Prostate gland (tissue), 2 donors: ENCODE data around the gene STIL. TPM values are rescaled to one million over a fixed set of nuclear protein-coding genes. Genes with fewer than 3 reads are reported as not detected.

ENCODE experiments used
- DNase-seq: peaks from one replicate; pipeline ENCODE4 v3.0.0-alpha.2; 2019; ENCODE audit warnings: low spot score
- H3K27ac ChIP-seq, 2 donors: fragments of 200-600 bp; sonication (generic); 2 replicates each; pipeline ENCODE4 v1.5.1; 2017 to 2019
- H3K27me3 ChIP-seq: fragments of 200-600 bp; sonication (generic); replicated peaks from 2 replicates; pipeline ENCODE4 v1.5.1; 2019; ENCODE audit not compliant: insufficient read depth
- H3K36me3 ChIP-seq, 2 donors: fragments of 200-600 bp; sonication (generic); 1 replicate in 1 of 2; 2 replicates in 1 of 2; pipeline versions ENCODE4 v1.5.1 to v1.8.1; 2017 to 2019
- H3K4me1 ChIP-seq: fragments of 200-600 bp; sonication (generic); replicated peaks from 2 replicates; pipeline ENCODE4 v1.5.1; 2019
- H3K4me3 ChIP-seq, 2 donors: fragments of 200-600 bp; sonication (generic); 2 replicates each; pipeline ENCODE4 v1.5.1; 2017 to 2019
- H3K9me3 ChIP-seq: fragments of 200-600 bp; sonication (generic); 2 replicates; pipeline ENCODE4 v1.5.1; 2017
- CTCF ChIP-seq, 4 experiments: fragments of 200-600 bp in 2 of 4; fragments of 450-650 bp in 2 of 4; sonication (generic) in 2 of 4; IDR thresholded peaks; 1 replicate in 3 of 4; 2 replicates in 1 of 4; pipeline ENCODE4 v1.5.1; 2016 to 2019; ENCODE audit warnings: antibody characterized with exemption in 4 of 4, mild to moderate bottlenecking in 2 of 4, moderate library complexity in 2 of 4
- POLR2A ChIP-seq: fragments of 450-650 bp; IDR thresholded peaks from one replicate; pipeline ENCODE4 v1.6.1; 2016; ENCODE audit warnings: antibody characterized with exemption, mild to moderate bottlenecking
- POLR2AphosphoS5 ChIP-seq: sonication (generic); formaldehyde crosslinking; IDR thresholded peaks from one replicate; pipeline ENCODE4 v1.6.1; 2017; ENCODE audit warnings: antibody characterized with exemption
- WGBS: methylation state at CpG from one replicate; pipeline ENCODE4 v1.1.5; 2018; 5-methylcytosine and 5-hydroxymethylcytosine counted together
- intact Hi-C: fragments of 100-400 bp; cut with DNase I; formaldehyde crosslinking; loops from one replicate; pipeline ENCODE4 v1.14.2; 2022
- total RNA-seq, 2 donors: library from RNA; depleted of rRNA; stranded (reverse); fragments of >200 nt; gene quantifications; one replicate each; pipeline ENCODE4 v1.1.0, GENCODE V29; 2016

STIL gene
- total RNA-seq, 2 donors from 2014 or later = 1.5 to 5.9 TPM

GRCh38 chr1:47224676-47225399 is 89.1 kb downstream of the STIL start:
- Histone ChIP-seq H3K4me1 (peaks cover 6% of the 10 kb centered on the region), H3K9me3 (no peaks in the 10 kb centered on the region), H3K36me3 (no peaks in the 10 kb centered on the region), H3K4me3 (peak overlapping the region; percentile 3 to 20), H3K27ac (no peak overlapping the region), H3K27me3 (peaks cover 27% of the 10 kb centered on the region)
- 7% methylated on average over 25 of the region's 30 CpGs for WGBS
- TF ChIP-seq POLR2A (no peak), POLR2AphosphoS5 (no peak), CTCF (IDR thresholded peaks at IDR 0.05) (no peak)
- DNase-seq = no peak
- intact Hi-C loops = no loop called here

- Histone ChIP-seq H3K4me1 (peaks cover 6% of the 10 kb centered on the region), H3K36me3 (no peaks in the 10 kb centered on the region), H3K9me3 (no peaks in the 10 kb centered on the region), H3K27ac (no peak overlapping the region), H3K4me3 (no peak overlapping the region), H3K27me3 (peaks cover 21% of the 10 kb centered on the region)
- intact Hi-C loops = no loop called here
- TF ChIP-seq POLR2AphosphoS5 = no peak
- no peak for TF ChIP-seq POLR2A
- TF ChIP-seq CTCF (IDR thresholded peaks at IDR 0.05) = no peak
- no peak for DNase-seq
- WGBS = 30% methylated on average over 9 of the region's 9 CpGs
These were observed 89.8 kb downstream of the STIL start for GRCh38 chr1:47223921-47224675.

- H3K9me3 ChIP-seq = no peaks in the 10 kb centered on the region
- peaks cover 13% of the 10 kb centered on the region for H3K27me3 ChIP-seq
- 57% methylated on average over 10 of the region's 10 CpGs for WGBS
- no peak overlapping the region for H3K4me3 ChIP-seq
- DNase-seq = no peak
- H3K36me3 ChIP-seq = no peaks in the 10 kb centered on the region
- intact Hi-C loops = no loop called here
- no peak overlapping the region for H3K27ac ChIP-seq
- H3K4me1 ChIP-seq = peaks cover 6% of the 10 kb centered on the region
- no peak for TF ChIP-seq POLR2AphosphoS5
- TF ChIP-seq CTCF (IDR thresholded peaks at IDR 0.05) = no peak
- no peak for TF ChIP-seq POLR2A
These were observed 90.6 kb downstream of the STIL start for GRCh38 chr1:47223174-47223920.

- TF ChIP-seq POLR2AphosphoS5 (no peak), CTCF (IDR thresholded peaks at IDR 0.05) (no peak), POLR2A (no peak)
- no peak overlapping the region for H3K27ac ChIP-seq
- DNase-seq = no peak
- no peaks in the 10 kb centered on the region for H3K36me3 ChIP-seq
- peaks cover 13% of the 10 kb centered on the region for H3K27me3 ChIP-seq
- peaks cover 6% of the 10 kb centered on the region for H3K4me1 ChIP-seq
- intact Hi-C loops = no loop called here
- H3K9me3 ChIP-seq = no peaks in the 10 kb centered on the region
- H3K4me3 ChIP-seq = no peak overlapping the region
- 88% methylated on average over 3 of the region's 3 CpGs for WGBS
These were observed 91.5 kb downstream of the STIL start for GRCh38 chr1:47222476-47222875.
